Measurements from ENCODE around the gene FOXP1.

GRCh38 chr3:71035314-71035713 is 548.2 kb downstream of the FOXP1 start:
- no peak for TF ChIP-seq EZH2 (IDR thresholded peaks at IDR 0.05; ENCODE audit: insufficient read depth, poor library complexity, severe bottlenecking)
- TF ChIP-seq EZH2phosphoT487 (IDR thresholded peaks at IDR 0.05; ENCODE audit: insufficient read depth, low read depth): no peak
